ENCODE measurements around the gene SMAD9. TPM values are rescaled to one million over a fixed set of nuclear protein-coding genes. Genes with fewer than 3 reads are reported as not detected.
A peak's percentile ranks its signal among the peaks of the same experiment; 100 is the strongest.

Gene SMAD9
- total RNA-seq, 1 donor from 2014 or later: 11.2 TPM

DNA sequence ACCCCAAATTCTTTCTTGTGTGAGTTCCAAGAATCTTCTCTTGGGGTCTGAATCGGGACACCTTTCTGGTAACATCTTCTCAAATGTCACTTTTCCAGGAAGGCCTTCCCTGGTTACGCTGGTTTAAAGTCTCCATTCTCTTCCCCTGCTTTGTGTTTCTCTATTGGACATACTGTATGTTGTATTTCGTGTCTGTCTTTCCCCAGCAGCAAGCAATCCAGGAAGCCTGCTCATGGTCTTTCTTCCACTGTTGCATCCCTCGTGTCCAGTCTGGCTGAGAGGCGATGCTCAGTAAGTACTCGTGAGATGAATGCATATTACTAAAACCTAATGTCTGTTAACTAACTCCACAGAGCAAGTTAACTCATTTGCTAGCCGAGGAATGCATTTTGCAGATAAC is 57.3 kb downstream of the SMAD9 start:
- no peak for DNase-seq

DNA sequence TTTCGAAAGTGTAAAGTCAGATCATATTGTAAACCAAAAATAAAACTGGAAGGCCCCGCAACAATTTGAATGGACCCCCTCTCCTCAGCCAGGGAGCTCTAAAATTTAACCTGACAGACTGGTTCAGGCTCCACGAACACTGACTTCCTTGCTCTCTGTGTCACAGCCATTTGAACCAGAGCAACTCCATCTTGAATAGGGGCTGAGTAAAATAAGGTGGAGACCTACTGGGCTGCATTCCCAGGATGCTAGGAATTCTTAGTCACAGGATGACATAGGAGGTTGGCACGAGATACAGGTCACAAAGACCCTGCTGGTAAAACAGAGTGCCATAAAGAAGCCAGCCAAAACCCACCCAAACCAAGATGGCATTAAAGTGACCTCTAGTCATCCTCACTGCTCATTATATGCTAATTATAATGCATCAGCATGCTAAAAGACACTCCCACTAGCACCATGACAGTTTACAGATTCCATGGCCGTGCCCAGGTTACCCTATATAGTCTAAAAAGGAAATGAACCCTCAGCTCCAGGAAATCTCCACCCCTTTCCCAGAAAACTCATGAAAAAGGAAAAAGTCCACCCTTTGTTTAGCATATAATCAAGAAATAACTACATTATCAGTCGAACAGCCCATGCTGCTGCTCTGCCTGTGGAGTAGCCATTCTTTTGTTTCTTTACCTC is 57.9 kb downstream of the SMAD9 start:
- no peak for DNase-seq

DNA sequence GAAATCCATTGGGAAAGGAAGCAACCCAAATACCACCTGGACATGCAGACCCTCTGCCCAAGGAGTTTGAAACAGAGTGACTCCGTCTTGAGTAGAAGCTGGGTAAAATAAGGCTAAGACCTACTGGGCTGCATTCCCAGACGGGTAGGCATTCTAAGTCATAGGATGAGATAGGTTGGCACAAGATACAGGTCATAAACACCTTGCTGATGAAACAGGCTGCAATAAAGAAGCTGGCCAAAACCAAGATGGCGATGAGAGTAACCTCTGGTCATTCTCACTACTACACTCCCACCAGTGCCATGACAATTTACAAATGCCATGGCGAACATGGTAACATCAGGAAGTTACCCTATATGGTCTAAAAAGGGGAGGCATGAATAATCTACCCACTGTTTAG is 60.8 kb downstream of the SMAD9 start:
- no peak for DNase-seq

DNA sequence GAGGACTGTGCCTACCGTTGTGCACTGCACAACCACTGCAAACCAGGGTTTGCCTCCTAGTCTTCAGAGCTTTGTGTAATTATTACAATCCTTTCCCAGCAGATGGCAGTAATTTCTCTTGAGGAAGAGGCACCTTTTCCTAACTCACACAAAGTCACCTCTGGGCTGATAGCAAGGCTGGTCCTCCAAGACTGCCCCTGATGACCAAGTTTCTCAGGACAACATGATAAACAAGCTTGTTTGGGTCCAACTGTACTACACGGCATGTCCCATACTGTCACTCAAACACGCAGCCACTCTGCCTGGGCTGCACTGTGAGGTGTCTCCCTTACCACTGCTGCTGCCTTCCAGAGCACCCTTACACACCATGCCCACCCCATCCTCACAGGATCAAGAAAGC is 61.7 kb downstream of the SMAD9 start:
- peak; percentile 21 for DNase-seq

DNA sequence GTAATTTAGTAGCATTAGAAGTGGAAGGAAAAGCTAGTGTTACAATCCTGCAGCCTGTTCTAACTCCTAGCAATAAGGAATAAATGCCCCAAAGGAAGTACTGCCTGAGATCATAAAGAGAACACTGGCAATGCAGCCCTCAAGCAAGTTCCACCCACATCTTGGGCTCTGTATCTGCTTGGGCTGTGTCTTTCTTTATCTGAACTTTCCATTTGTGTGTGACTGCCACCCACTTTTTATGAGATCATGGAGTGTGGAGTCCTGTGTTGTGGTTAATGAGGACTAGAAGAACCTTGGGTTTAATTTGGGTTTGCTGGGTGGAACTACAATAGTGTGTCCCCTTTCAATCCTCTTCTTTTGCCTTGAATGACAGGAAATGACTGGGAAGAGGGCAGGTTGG is 62.8 kb downstream of the SMAD9 start:
- DNase-seq: no peak

DNA sequence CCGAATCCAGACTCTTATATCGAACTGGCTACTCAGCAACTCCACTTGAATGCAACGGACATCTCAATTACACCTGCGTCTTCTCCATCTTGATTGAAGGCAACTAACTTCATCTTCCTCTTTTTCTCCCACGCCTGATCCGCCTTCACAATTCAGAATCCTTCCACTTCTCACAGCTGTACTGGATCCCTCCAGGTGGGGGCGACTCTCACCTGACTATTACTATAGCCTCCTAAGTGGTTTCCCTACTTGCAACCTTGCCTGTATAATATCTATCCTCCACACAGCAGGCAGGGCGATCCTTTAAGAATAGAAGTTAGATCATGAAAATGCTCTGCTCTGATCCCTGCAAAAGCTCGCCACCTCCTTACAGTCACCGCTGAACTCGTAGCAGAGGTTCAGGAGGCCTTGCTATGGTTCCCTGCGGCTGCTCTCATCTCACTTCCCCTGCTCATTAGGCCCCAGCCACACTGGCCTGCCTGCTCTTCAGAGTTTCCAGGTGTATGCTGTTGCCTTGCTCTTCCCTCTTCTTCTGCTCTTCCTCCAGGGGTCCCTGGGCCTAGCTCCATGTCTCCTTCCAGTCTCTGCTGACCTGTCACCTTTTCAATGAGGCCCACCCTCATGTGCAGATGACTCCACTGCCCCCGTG is 69.1 kb downstream of the SMAD9 start:
- no peak for DNase-seq

DNA sequence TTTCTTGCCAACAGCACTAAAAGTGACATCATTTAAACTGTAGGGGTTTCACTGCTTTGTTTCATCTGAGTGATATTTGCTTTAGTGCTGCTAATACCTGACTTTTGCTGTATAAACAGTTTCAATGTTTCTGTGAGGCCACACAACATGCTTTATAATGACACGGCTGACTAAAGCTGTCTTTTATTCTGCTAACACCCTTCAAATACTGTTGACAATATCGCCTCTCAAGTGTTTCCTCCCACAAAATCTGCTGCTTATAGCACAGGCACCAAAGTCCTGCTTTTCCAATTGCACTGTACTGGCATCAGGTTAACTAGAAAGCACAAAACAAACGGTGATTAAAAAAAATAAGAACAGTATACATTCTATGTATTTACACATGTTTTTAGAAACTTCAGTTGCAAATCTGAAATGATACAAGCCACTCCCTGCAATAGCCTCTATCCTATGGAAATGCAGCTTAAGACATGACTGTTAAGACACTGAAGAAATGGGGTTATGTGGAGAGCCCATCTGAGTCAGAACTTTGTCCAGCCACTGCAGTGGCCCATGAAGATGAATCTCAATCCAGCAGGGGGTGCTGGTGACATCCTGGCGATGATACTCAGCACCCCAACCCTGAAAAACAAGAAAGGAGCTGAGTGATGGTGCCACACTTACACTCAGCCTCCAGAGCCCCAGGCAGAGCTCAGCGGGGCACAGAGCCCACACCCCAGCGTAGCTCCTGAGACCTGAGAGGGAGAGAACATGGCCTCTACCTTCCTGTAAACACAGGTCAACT is 71.6 kb downstream of the SMAD9 start:
- DNase-seq: no peak

DNA sequence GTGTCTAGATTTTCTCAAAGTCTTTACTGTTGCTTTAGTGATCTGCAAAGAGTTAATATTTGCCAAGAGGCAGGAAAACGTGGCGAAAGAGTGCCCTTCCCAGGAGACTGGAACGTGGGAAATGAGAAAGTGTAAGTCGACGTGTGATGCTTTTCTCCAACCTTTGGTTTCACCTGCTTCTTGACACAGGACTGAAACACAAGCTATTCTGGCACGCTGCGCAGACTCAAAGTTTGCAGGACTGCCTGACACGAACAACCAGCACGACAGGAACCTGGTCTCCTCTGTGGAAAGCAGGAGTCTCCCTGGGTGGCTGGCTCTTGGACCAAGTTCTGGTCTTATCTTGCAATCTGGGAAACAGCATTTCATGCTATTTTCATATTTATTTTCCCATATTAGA is 72.4 kb downstream of the SMAD9 start:
- DNase-seq: no peak

DNA sequence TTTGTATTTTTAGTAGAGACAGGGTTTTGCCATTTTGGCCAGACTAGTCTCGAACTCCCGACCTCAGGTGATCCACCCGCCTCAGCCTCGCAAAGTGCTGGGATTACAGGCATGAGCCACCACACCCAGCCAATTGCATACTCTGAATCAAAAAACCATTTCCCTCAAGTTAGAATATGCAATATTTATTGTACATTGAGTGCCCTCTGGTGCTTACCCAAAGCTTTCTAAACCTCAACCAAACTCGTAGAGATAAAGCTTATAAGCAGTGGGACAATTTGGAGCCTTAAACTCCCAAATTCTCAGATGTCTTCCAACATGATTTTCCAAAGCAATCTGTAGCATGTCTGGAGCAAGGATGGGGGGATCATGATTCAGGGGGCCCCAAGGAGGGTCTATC is 78.6 kb downstream of the SMAD9 start:
- DNase-seq: no peak

DNA sequence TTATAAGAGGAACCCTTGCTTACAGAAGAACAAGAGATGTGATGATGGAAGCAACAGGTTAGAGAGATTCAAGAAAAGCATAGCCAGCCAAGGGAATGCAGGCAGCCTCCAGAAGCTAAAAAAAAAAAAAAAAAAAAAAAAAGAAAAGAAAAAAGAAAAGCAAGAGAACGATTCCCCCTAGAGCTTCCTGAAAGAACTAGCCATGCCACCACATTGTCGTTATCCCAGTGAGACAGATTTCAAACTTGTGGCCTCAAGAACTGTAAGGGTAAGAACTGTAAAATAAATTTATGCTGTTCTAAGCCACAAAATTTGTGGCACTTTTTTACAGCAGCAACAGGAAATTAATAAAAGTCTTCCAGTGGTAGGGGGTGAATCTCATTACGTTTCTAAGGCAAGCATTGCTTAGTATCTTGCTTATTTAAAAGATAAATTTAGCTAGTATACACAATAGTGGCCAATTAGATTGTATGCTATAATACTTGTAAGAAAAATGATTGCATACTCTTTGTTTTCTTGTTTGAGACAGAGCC is 79.3 kb downstream of the SMAD9 start:
- no peak for DNase-seq

DNA sequence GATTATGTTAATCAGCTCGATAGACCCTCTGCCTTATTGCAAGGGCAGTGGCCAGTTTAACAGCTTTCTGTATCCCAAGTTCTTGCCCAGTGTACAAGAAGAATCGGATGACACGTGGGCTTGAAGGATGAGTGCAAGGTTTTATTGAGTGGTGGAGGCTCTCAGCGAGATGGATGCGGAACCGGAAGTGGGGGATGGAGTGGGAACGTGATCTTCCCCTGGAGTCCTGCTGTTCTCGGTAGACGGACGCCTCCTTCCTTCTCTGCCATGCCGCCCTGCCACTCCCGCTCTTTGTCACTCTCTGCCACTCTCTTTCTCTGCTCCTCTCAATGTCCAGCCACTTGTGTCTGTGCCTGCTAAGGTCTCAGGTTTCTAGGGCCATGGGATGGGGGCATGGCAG is 80.1 kb downstream of the SMAD9 start:
- no peak for DNase-seq

DNA sequence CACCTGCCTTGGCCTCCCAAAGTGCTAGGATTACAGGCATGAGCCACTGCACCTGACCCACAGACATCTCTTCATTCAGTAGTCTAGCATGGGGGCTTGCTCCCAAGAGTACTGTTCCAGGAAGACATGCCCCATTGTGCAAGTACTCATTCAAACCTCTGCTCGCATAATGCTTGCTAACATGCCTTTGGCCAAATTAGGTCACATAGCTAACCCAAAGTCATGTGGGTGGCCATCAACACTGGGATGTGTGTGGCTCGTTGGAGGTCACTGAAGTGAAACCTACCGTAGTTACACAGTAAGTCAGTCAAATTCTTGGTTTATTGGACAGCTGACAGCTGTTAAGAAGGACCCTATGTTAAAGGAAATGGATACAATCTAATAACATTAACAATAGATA is 80.8 kb downstream of the SMAD9 start:
- no peak for DNase-seq

DNA sequence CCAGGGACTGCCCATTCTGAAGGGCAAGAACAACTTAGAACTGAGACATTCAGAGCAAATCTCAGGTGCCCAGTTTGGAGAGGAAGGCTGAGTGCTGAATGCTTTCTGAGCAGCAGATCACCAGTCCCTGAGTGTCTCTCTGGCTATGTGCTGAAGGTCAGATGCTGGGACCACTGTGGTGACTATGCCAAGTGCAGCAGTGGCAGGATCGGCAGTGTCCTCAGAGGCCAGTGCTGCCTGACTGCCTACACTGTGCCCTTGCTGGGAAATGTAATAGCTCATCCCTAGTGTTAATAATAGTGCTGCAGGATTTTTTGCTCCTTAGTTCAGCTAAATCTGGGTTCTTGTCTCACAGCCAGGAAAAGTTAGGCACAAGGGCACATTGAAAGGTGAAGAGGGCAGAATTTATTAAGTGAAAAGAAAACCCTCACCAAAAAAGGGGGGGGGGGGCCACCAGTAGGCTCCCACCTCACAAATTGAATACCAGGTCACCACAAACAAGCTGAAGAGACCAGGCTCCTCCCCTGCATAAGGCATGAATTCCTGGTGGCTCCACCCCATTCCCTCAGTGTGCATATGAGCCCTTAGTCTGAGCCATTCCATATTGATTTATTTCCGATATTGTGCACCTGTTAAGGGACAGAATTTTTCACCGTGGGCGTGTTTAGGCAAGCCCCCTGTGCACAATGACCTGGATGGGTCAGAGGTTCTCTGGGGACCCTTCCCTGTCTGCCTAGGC is 82.5 kb downstream of the SMAD9 start:
- DNase-seq: no peak

DNA sequence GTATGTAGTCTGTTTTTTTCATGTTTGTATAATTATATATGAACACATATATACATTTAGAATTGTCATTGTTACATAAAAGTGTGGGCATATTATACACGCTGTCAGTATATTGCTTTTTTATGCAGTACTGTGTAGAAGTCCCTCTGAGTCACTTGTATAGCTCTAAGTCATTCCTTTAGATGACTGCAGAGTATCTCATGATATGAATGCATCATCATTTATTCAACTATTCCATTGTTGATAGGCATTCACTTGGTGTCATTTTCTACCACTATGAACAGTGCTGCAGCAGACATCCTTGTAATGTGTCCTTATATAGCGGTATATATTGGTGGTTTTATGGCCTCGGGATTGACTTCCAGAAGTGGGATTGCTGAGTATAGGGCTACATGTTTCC is 85.7 kb downstream of the SMAD9 start:
- DNase-seq: no peak

DNA sequence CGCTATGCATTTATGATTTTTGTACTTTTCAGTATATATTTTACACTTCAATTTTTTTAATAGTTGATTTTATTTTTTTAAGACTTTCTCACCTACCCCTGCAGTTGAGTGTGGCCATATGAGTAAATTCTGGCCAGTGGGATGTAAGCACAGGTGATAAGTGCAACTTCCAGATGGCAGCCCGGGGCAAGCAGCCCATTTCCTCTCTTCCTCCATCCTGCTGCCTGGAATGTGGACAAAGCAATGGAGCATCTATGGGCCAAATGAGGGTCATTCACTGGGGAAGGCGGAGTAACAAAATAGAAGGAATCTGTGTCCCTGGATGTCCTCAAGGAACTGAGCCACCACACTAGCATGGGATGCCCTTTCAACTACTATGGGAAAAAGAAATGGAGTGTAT is 88.7 kb downstream of the SMAD9 start:
- DNase-seq: no peak

DNA sequence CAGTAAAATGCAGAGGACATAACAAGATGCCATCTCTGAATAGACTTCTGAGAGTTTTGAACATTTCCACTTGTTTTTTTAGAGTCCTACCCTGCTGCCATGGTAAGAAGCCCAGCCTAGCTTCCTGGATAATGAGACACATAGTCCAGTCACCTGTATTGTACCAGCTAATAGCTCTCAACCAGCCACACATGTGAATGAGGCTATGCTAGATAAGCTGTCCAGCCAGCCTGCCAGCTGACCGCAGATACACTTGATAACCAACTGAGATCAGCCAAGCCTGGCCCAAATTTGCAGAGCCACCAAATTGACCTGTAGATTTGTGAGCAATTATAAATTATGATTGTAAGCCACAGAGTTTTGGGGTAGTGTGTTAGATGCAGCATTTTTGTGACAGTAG is 90.3 kb downstream of the SMAD9 start:
- no peak for DNase-seq

DNA sequence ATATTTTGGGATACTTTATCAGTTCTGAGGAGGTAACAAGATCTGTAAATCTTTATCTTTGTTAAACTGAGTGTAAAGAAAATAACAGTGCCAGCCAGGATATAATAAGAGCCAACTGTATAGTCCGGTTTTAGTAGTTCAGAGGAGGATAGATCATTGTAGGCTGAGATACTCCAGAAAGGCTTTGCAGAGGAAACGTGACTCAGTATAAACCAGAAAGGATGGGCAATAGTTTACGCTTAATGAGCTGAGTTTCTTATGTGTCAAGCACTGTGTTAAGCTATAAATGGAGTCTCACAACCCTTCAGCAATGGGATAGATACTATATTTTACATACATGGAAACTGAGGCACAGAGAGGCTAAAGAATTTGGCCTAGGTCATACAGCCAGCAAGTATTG is 97.3 kb downstream of the SMAD9 start:
- DNase-seq: no peak

DNA sequence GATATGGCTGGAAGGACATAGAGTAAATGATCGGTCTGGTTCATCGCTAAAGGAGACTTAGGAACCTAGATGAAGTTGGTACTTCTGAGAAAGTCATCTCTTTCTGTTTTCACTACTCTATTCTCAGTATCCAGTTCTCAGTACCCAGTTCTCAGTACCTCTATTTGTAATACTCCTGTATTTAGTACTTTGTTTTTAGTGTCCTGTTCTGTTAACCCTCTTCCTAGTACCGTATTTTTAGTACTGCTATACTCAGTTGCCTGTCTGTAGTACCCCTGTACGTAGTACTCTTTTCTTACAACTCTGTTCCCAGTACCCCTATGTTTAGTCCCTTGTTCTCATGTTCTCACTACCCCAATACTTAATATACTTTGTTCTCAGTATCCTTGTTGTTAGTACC is 99.8 kb downstream of the SMAD9 start:
- DNase-seq: no peak

DNA sequence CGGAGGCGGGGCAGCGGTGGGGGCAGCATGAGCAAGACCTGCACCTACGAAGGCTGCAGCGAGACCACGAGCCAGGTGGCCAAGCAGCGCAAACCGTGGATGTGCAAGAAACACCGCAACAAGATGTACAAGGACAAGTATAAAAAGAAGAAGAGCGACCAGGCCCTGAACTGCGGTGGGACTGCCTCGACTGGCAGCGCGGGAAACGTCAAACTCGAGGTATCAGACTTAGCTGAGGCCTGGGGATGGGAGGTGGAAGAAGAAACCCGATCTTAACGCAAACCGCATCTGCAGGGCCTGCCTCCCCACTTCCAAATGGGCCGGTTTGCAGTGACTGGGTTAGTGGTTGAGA is 100.3 kb downstream of the SMAD9 start:
- DNase-seq: no peak

DNA sequence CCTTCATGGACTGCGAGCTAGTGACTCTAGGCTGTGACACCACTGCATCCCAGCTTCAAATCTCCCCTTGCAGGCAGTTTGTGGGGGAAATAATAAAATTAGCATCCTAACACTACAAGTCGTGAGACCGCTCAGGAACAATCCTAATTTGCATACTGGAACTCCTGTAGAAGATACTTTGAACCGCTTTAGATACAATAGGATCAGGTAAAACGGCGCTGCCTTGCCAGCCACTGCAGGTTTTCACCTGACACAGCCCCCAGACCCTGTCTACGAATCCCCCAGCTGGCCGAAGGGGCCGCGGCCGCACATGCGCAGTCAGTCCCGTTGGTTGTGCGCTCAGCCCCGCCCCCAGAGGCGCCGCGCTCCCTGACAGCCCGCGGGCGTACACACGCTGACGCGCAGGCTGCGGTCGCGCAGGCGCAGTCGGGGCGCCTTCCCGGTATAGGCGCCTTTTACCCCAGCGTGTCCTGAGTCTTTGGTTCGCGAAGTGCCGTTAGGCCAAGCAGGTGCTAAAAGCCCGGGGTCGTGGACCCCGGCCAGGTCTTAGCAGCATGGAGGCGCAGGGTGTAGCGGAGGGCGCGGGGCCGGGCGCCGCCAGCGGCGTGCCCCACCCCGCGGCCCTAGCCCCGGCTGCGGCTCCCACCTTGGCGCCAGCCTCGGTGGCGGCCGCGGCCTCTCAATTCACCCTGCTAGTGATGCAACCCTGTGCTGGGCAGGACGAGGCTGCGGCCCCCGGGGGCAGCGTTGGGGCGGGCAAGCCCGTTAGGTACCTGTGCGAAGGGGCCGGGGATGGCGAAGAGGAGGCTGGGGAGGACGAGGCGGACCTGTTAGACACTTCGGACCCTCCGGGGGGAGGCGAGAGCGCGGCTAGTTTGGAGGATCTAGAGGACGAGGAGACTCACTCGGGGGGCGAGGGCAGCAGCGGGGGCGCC is 101.0 kb downstream of the SMAD9 start, which contains the start of gene RFXAP:
TSS of gene RFXAP (plus strand) at position 419 of the 935 bp plus-strand sequence. CDS start at position 555, 136 bp downstream.
- DNase-seq: peak; percentile 84

All from skin of body (tissue), 2 donors.